C4-2B (cell line): Measurements from ENCODE around the gene SLC9A9.

Experiments used
- H3K27ac ChIP-seq: fragments of 450-650 bp; 2 replicates; pipeline ENCODE4 v1.5.1; 2017
- CTCF ChIP-seq: fragments of 450-650 bp; conservative IDR thresholded peaks from 2 replicates; pipeline ENCODE4 v1.5.1; 2017; ENCODE audit warnings: mild to moderate bottlenecking
- ZFX ChIP-seq: fragments of 450-650 bp; IDR thresholded peaks from 2 replicates; pipeline ENCODE4 v1.6.1; 2017

SLC9A9 gene

GRCh38 chr3:143389388-143389787 is 458.9 kb downstream of the SLC9A9 start:
- H3K27ac ChIP-seq, result no peak overlapping the region
- TF ChIP-seq ZFX (no peak), CTCF (no peak)

- no peak overlapping the region for H3K27ac ChIP-seq
- no peak for TF ChIP-seq ZFX
- no peak for TF ChIP-seq CTCF
These were observed 460.8 kb downstream of the SLC9A9 start for GRCh38 chr3:143387425-143387824.

GRCh38 chr3:143384076-143384475 is 464.2 kb downstream of the SLC9A9 start:
- TF ChIP-seq CTCF (no peak), ZFX (no peak)
- H3K27ac ChIP-seq, result no peak overlapping the region

- TF ChIP-seq CTCF (no peak), ZFX (no peak)
- no peak overlapping the region for H3K27ac ChIP-seq
These were observed 464.8 kb downstream of the SLC9A9 start for GRCh38 chr3:143383421-143383820.

- no peak overlapping the region for H3K27ac ChIP-seq
- TF ChIP-seq CTCF, result no peak
- no peak for TF ChIP-seq ZFX
These were observed 465.5 kb downstream of the SLC9A9 start for GRCh38 chr3:143382816-143383215.

- no peak for TF ChIP-seq ZFX
- TF ChIP-seq CTCF, result no peak
- no peak overlapping the region for H3K27ac ChIP-seq
These were observed 467.8 kb downstream of the SLC9A9 start for GRCh38 chr3:143380449-143380848.

GRCh38 chr3:143375698-143376097 is 472.6 kb downstream of the SLC9A9 start:
- no peak for TF ChIP-seq CTCF
- no peak for TF ChIP-seq ZFX
- H3K27ac ChIP-seq, result no peak overlapping the region
